Neural progenitor cell (in vitro differentiated cells): ENCODE measurements around the gene ITM2C. TPM values are rescaled to one million over a fixed set of nuclear protein-coding genes. Genes with fewer than 3 reads are reported as not detected.

ENCODE experiments used
- DNase-seq: peaks from one replicate; pipeline ENCODE4 v3.0.0-alpha.2; 2016; ENCODE audit warnings: low spot score
- H2AFZ ChIP-seq: fragments of 200-600 bp; sonication (generic); replicated peaks from 2 replicates; pipeline ENCODE4 v1.6.1; 2016; ENCODE audit warnings: antibody characterized with exemption
- H3F3A ChIP-seq: fragments of 200-600 bp; sonication (generic); 2 replicates; pipeline ENCODE4 v1.6.1; 2016; ENCODE audit warnings: antibody characterized with exemption, low read depth
- H3K27ac ChIP-seq: fragments of 200-600 bp; sonication (generic); 2 replicates; pipeline ENCODE4 v1.5.1; 2016; ENCODE audit warnings: mild to moderate bottlenecking
- H3K27me3 ChIP-seq: fragments of 200-600 bp; sonication (generic); 2 replicates; pipeline ENCODE4 v1.6.1; 2016; ENCODE audit warnings: mild to moderate bottlenecking, moderate library complexity
- H3K36me3 ChIP-seq: fragments of 200-600 bp; sonication (generic); 2 replicates; pipeline ENCODE4 v1.5.1; 2016
- H3K4me1 ChIP-seq: fragments of 200-600 bp; sonication (generic); 2 replicates; pipeline ENCODE4 v1.6.1; 2016; ENCODE audit warnings: mixed run types
- H3K4me2 ChIP-seq: fragments of 200-600 bp; sonication (generic); 2 replicates; pipeline ENCODE4 v1.6.1; 2016
- H3K4me3 ChIP-seq: fragments of 200-600 bp; sonication (generic); 2 replicates; pipeline ENCODE4 v1.5.1; 2016
- H3K79me2 ChIP-seq: fragments of 200-600 bp; sonication (generic); 2 replicates; pipeline ENCODE4 v1.6.1; 2016; ENCODE audit warnings: low read depth
- H3K9ac ChIP-seq: fragments of 200-600 bp; sonication (generic); 2 replicates; pipeline ENCODE4 v1.6.1; 2016
- H3K9me3 ChIP-seq: fragments of 200-600 bp; sonication (generic); 2 replicates; pipeline ENCODE4 v1.5.1; 2016; ENCODE audit warnings: low read depth
- H4K20me1 ChIP-seq: fragments of 200-600 bp; sonication (generic); 2 replicates; pipeline ENCODE4 v1.6.1; 2016; ENCODE audit warnings: low read depth
- H3K27ac Mint-ChIP-seq: 3 replicates; pipeline ENCODE4 v1.8.0; 2021; ENCODE audit warnings: mixed read lengths
- H3K27me3 Mint-ChIP-seq: 2 replicates; pipeline ENCODE4 v1.8.0; 2022; ENCODE audit warnings: low read depth, mild to moderate bottlenecking, inconsistent platforms, moderate library complexity, mixed read lengths; ENCODE audit not compliant: insufficient read depth
- H3K36me3 Mint-ChIP-seq: 3 replicates; pipeline ENCODE4 v1.8.0; 2021; ENCODE audit warnings: mixed read lengths
- H3K4me1 Mint-ChIP-seq: 3 replicates; pipeline ENCODE4 v1.8.0; 2021; ENCODE audit warnings: mixed read lengths
- H3K4me3 Mint-ChIP-seq: 3 replicates; pipeline ENCODE4 v1.8.0; 2021; ENCODE audit warnings: mild to moderate bottlenecking, moderate library complexity, mixed read lengths
- H3K9me3 Mint-ChIP-seq: 3 replicates; pipeline ENCODE4 v1.8.0; 2020; ENCODE audit warnings: mixed read lengths
- EZH2 ChIP-seq: fragments of 200-600 bp; sonication (generic); IDR thresholded peaks from 2 replicates; pipeline ENCODE4 v1.6.1; 2017; ENCODE audit warnings: antibody characterized with exemption, mild to moderate bottlenecking, moderate library complexity
- EZH2phosphoT487 ChIP-seq: fragments of 200-600 bp; sonication (generic); IDR thresholded peaks from 2 replicates; pipeline ENCODE4 v1.6.1; 2017; ENCODE audit warnings: antibody characterized with exemption
- total RNA-seq: library from RNA; depleted of rRNA; stranded (reverse); fragments of >200 nt; gene quantifications from 2 replicates; pipeline ENCODE4 v1.2.3, GENCODE V29; 2015; ENCODE audit warnings: low replicate concordance
- TF ChIP-seq, protein P1 (sequence below): fragments of 200-600 bp; sonication (generic); IDR thresholded peaks from 2 replicates; pipeline ENCODE4 v1.5.1; 2017; ENCODE audit warnings: antibody characterized with exemption, mild to moderate bottlenecking

Gene ITM2C
- total RNA-seq, 1 donor from 2014 or later: 84.6 TPM

DNA sequence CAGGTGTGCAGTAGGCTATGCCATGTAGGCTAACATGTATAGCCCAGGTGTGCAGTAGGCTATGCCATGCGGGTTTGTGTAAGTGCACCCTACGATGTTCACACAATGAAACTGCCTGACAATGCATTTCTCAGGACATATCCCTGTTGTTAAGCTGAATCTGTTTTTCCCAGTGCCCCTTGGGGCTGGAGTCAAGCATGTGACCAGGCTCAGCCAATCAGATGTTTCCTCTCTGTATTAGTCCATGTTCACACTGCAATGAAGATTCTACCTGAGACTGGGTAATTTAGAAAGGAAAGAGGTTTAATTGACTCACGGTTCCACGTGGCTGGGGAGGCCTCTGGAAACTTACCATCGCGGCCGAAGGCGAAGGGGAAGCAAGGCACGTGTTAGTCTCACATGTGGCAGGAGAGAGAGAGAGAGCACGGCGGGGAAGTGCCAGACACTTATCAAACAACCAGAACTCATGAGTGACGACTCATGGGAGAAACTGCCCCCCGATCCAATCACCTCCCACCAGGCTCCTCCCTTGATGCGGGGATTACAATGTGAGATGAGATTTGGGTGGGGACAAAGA is 24.2 kb downstream of the ITM2C start:
- no peak overlapping the region for H3K4me2 ChIP-seq
- no peaks in the 10 kb centered on the region for H3K27me3 ChIP-seq
- no peak overlapping the region for H3K4me3 ChIP-seq
- Mint-ChIP-seq H3K4me1 (peaks cover 60% of the 10 kb centered on the region), H3K27ac (no peak overlapping the region), H3K4me3 (no peak overlapping the region), H3K36me3 (peaks cover 3% of the 10 kb centered on the region), H3K27me3 (peaks cover 5% of the 10 kb centered on the region), H3K9me3 (peaks cover 5% of the 10 kb centered on the region)
- peaks cover 11% of the 10 kb centered on the region for H3F3A ChIP-seq
- no peak for DNase-seq
- no peak for TF ChIP-seq EZH2
- TF ChIP-seq, protein P1, sequence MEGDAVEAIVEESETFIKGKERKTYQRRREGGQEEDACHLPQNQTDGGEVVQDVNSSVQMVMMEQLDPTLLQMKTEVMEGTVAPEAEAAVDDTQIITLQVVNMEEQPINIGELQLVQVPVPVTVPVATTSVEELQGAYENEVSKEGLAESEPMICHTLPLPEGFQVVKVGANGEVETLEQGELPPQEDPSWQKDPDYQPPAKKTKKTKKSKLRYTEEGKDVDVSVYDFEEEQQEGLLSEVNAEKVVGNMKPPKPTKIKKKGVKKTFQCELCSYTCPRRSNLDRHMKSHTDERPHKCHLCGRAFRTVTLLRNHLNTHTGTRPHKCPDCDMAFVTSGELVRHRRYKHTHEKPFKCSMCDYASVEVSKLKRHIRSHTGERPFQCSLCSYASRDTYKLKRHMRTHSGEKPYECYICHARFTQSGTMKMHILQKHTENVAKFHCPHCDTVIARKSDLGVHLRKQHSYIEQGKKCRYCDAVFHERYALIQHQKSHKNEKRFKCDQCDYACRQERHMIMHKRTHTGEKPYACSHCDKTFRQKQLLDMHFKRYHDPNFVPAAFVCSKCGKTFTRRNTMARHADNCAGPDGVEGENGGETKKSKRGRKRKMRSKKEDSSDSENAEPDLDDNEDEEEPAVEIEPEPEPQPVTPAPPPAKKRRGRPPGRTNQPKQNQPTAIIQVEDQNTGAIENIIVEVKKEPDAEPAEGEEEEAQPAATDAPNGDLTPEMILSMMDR: no peak
- no peak for TF ChIP-seq EZH2phosphoT487
- H3K36me3 ChIP-seq: no peaks in the 10 kb centered on the region
- H3K4me1 ChIP-seq: peaks cover 29% of the 10 kb centered on the region
- no peaks in the 10 kb centered on the region for H3K9me3 ChIP-seq
- H3K9ac ChIP-seq: no peak overlapping the region
- H4K20me1 ChIP-seq: no peaks in the 10 kb centered on the region
- no peak overlapping the region for H3K27ac ChIP-seq
- no peak overlapping the region for H2AFZ ChIP-seq
- H3K79me2 ChIP-seq: no peaks in the 10 kb centered on the region

DNA sequence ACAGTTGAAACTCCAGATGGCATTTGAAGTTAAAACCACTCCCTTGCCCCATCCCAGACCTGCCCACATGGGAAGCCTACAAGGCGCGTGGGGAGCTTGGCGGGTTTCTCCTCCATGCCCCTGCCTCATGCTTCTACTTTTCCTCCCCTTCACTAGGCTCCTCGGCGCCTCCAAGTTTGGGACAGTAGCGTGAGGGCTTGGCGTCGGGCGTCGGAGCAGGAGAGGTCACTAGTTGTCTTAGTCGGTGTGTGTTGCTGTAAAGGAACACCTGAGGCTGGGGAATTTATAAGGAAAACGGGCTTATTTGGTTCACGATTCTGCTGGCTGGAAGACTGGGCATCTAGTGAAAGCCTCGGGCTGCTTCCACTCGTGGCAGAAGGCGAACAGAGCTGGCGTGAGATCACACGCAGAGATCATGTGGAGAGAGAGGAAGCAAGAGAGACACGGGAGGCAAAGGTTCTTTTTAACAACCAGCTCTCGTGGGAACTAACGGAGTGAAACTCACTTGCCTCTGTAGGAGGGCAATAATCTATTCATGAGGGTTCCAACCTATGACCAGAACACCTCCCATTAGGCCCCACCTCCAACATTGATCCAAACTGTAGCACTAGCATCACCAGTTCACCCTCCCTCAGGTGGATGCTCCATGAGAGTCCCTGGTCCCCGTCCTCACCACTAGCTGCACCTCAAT is 25.3 kb downstream of the ITM2C start:
- Histone ChIP-seq H4K20me1 (no peaks in the 10 kb centered on the region), H3K4me3 (no peak overlapping the region), H3K36me3 (no peaks in the 10 kb centered on the region), H3F3A (peaks cover 11% of the 10 kb centered on the region), H3K9me3 (no peaks in the 10 kb centered on the region), H3K27me3 (no peaks in the 10 kb centered on the region), H2AFZ (no peak overlapping the region), H3K4me2 (no peak overlapping the region), H3K9ac (no peak overlapping the region), H3K4me1 (peaks cover 32% of the 10 kb centered on the region), H3K79me2 (no peaks in the 10 kb centered on the region), H3K27ac (no peak overlapping the region)
- H3K27me3 Mint-ChIP-seq: peaks cover 5% of the 10 kb centered on the region
- peaks cover 66% of the 10 kb centered on the region for H3K4me1 Mint-ChIP-seq
- H3K36me3 Mint-ChIP-seq: peaks cover 3% of the 10 kb centered on the region
- no peak for DNase-seq
- peaks cover 5% of the 10 kb centered on the region for H3K9me3 Mint-ChIP-seq
- H3K27ac Mint-ChIP-seq: peak overlapping the region; percentile 33
- no peak overlapping the region for H3K4me3 Mint-ChIP-seq
- TF ChIP-seq, protein P1: no peak
- TF ChIP-seq EZH2: no peak
- TF ChIP-seq EZH2phosphoT487: no peak

DNA sequence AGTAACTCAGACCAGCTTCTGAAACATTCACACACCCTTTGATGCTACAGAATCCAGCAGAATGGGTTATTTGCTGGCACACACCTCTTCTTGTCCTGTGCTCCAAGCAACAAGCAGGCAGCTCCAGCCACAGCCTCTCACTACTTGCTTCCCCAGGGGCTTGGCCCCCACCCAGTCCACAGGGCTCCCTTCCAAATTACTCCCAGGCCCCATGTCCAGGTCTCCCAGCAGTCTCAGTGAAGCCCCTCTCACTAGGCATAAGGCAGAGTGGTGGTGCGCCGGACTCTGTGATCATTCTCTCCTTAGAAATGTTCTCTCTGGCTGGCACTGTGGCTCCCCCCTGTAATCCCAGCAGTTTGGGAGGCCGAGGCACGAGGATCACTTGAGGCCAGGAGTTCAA is 25.9 kb downstream of the ITM2C start:
- Histone ChIP-seq H3K36me3 (no peaks in the 10 kb centered on the region), H4K20me1 (no peaks in the 10 kb centered on the region), H3K4me2 (no peak overlapping the region), H3K27ac (no peak overlapping the region), H3K27me3 (no peaks in the 10 kb centered on the region), H2AFZ (no peak overlapping the region), H3K4me1 (peaks cover 28% of the 10 kb centered on the region), H3K9me3 (no peaks in the 10 kb centered on the region), H3K79me2 (no peaks in the 10 kb centered on the region), H3K9ac (no peak overlapping the region), H3K4me3 (no peak overlapping the region), H3F3A (peaks cover 7% of the 10 kb centered on the region)
- TF ChIP-seq, protein P1: no peak
- TF ChIP-seq EZH2phosphoT487: no peak
- TF ChIP-seq EZH2: no peak
- Mint-ChIP-seq H3K27ac (peak overlapping the region; percentile 83), H3K4me3 (no peak overlapping the region), H3K9me3 (peaks cover 5% of the 10 kb centered on the region), H3K27me3 (peaks cover 5% of the 10 kb centered on the region), H3K4me1 (peaks cover 62% of the 10 kb centered on the region), H3K36me3 (peaks cover 3% of the 10 kb centered on the region)
- no peak for DNase-seq
